HEK293T (cell line): ENCODE results near the gene EYA4.

Experiments used
- FOXA1 ChIP-seq: fragments of 450-650 bp; IDR thresholded peaks from 2 replicates; pipeline ENCODE4 v1.6.1; 2016; ENCODE audit warnings: mild to moderate bottlenecking
- ZNF384 ChIP-seq: fragments of 450-650 bp; IDR thresholded peaks from 2 replicates; pipeline ENCODE4 v1.6.1; 2016

DNA sequence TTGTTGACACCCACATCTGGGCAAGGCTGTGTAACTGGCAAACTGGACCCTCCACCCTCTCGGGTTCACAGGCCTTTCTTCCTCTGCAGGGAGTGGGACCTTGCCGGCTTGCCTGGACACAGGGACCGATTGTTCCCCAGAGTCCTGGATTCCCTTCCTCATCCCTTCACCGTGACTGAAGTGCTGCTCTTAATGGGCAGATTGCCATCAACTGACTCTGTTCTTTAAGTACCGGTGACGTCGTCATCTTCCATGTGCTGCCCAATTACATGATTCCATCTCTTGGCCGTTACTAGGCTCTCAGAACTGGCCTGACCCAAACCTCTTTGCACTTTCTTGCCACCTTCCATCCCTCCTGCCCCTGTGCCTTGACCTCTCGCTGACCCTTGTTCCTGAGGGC is 85.4 kb downstream of the EYA4 start:
- TF ChIP-seq FOXA1 (no peak), ZNF384 (no peak)
